ENCODE measurements around the gene GPR149.

The GPR149 gene

DNA sequence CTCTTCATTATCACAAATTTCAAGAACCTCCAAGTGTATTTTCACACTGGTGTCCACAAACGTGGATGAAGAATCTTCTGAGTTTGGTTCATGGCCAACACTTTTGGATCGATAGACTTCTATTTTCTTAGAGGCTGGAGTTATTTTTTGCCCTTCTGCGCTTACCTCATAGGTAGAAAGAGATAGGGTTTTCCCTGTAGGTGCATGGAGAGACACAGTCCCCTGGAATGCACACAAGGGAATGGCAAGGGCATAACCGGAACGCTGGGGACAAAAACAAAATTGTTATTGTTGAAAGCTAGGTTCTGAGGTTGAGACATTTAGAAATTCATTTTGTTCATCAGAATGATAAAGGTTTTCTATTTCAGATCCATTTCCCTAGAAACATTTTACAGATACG is 92.0 kb downstream of the GPR149 start:
- no peak for DNase-seq

DNA sequence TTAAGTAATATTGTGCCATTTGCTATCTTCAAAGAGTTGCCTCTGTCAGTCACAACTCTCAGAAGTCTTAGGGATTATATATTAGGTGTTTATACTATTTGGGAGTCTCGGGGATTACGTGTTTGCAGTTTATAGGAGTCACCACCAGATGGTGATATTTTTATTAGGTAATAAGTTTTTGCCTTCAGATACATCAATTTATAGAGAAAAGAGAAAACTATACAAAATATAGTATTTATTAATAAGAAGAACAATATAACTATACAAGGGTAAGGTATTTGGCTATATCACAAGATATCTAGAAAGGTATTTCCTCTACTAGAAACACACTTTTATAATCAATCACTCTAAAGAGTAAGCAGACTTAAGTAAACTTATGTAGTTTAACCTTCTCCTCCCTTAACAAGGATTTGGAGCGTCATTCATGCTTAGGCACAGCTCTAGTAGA is 95.0 kb downstream of the GPR149 start:
- peak; percentile 3 for DNase-seq

GRCh38 chr3:154327871-154328270 is 102.1 kb downstream of the GPR149 start:
- DNase-seq, result no peak

DNA sequence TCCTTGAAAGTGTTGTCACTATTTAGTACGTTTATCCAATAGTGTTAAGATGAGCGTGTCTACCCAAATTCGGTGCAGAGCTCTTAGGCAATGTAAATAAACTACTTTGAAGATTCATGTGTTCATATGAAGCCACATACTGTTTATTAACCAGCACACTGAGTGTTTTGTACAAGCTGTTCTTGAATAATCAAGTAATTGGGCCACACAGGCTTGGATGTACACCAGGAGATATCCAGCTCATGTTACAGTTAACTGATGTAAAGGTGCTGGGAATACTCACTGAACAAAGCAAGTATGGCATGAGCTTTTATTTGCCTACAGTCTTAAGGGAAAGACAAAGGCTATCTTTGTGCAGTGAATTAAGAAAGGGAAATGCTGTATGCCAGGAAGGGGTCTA is 105.1 kb downstream of the GPR149 start:
- peak; percentile 34 for DNase-seq

DNA sequence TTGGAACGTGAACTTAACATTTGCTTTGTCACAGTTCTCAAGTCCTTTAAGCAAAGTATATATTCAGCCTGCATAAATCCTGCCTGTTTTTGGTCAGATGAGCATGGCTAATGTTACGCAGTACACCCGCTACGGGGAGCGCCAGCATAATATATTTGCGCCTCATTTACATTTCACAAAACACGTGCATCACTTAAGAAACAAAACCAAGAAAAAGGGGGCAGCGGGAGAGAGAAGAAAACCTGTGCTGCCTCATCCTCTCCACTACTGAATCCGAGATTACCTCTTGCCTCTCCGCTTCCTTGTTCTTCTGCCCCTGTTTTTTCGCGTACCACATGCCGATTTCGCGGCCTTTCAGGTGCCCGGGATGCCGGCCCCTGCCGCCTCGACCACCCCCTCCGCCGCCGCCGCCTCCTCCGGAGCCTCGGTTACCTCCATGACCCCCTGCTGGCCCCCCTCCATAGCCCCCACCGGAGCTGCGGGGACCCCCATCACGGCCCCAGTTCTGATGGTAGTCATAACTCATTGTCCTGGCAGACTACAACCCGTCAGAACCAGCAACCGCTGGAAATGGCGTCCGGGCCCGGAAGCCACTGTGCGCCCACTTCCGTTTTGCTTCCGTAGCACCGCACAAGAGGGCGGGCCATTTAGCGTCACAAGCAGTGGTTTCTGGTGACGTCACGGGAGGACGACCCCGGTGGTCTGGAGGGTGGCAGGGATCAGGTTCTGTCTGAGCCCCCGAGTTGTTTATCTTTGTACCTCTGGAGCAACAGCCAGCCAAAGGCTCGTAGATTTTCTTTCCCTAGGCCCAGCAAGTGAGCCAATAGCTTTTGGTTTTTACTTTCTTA is 105.9 kb downstream of the GPR149 start, which contains the start of gene DHX36:
DHX36 (minus strand) TSS at position 597 of the 848 bp plus-strand sequence; CDS start at position 526, 71 bp downstream.
- peak; percentile 91 for DNase-seq

DNA sequence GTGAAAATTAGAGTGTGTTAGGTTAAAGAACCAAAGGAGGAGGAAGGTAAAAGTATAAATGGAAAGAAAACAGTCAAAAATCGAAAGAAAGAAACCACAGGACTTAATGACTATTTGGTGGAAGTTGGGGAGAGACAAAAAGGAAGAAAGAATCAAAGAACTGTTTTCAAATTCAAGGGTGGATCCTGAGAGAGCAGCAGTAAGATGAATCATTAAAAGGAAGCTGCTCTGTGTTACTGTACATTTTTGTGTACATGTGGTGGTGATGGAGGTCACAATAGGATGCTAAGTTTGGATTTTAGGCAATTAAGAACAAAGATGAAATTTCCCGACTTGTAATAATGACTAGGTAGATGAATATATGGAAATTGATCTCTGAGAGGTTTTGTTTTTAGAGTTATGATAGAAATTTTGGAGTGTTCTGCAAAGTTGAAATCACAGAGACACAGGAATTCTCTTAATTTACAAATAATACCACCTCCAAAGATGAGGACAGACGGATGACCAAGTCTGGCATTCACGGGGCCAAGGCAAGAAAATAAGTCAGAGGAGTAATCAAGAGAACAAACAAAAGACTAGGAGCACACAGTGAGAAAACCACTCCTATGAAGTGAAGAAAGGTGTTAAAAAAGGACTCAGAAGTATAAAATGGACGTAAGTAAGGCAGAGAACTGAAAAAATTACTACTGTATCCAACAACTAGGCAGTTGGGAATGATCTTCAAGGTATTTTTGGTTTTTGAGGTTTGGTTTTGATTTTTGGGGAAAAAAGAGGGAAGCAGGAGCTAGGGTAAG is 112.8 kb downstream of the GPR149 start:
- DNase-seq, result no peak

DNA sequence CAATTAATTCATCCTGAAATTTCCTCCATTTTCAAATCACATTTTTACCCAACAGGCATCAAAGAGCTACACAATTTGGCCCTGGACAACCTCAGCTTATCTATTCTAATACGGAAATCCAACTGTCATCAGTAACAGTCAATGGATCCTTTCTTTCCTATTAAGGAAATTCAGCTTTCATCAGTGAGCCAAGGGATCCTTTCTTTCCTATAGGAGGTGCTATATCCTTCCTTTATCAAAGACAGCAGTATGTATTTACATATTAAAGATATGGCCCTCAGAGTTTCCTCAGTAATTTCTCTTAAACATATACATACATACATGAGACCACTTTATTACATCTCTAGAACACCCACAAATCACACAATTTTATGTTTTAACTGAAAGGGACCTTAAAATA is 115.8 kb downstream of the GPR149 start:
- no peak for DNase-seq

DNA sequence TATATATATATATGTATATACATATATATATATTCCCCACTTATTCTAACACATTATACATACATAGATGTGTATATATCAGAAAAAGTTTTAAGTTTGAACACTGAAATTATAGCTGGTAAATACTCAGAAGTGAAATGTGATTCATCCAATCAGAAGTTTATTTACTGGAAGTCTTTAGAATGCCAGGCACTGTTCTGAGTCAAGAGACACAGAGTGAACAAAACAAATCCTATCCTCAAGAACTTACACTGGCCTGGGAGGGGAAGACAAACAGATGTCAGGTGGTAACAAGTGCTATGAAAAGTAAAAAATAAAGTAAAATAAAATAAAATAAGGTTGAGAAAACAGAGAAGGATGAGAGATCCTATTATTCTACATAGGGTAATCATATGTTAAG is 119.2 kb downstream of the GPR149 start:
- DNase-seq, result no peak

DNA sequence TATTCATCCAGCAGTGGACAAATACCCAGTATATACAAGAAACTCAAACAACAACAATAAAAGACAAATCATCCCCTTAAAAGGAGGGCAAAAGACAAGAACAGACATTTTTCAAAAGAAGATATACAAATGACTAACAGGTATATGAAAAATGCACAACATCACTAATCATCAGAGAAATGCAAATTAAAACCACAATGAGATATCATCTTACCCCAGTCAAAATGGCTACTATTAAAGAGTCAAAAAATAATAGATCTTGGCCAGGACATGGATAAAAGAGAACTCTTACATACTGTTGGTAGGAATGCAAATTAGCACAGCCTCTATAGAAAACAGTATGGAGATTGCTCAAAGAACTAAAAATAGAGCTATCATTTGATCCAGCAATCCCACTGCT is 122.6 kb downstream of the GPR149 start:
- DNase-seq, result no peak

DNA sequence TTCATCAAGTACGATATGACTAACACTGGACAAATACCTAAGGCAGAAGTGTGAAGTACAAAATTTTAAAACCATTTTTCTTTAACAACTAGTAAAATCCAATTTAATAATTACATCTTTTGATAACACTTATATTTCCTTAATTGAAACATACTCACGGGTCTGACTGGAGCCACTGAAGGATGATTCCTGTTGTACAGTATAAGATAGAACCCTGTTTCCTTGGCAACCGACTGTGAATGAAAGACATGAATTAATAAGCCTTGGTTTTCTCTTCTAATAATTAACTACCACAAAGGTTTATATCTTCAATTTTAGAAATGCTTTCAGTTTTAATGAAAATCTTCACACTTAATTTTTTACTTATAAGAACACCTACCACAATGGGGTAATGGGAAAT is 125.1 kb downstream of the GPR149 start:
- no peak for DNase-seq

- no peak for DNase-seq
These were observed 125.7 kb downstream of the GPR149 start for GRCh38 chr3:154304116-154304786.

DNA sequence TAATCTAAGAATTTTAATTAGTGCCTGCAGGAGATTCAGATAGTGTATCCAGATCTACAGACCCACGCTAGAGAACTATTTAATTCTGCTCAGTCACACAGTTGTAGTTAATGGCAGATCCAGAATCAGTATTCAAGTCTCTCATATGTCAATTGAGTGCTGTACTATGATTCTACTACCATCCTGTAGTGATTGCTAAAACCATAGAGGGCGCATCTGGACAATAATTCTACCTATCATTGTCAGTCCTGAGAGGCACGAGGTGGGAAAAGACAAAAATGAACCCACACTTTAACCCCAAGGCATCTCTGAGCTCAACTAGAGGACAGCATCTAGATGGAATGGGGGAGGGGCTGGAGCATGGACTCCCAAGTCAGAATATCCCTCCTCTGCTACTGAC is 128.4 kb downstream of the GPR149 start:
- DNase-seq, result no peak

GRCh38 chr3:154294016-154294415 is 136.0 kb downstream of the GPR149 start:
- DNase-seq, result no peak

GRCh38 chr3:154290187-154290586 is 139.8 kb downstream of the GPR149 start:
- no peak for DNase-seq

Data from NCI-H2029 (cell line).